SH-SY5Y (cell line): ENCODE data around the gene ADRA2B.

Source experiments
- GATA2 ChIP-seq: IDR thresholded peaks from 2 replicates; pipeline ENCODE4 v1.6.1; 2011; ENCODE audit warnings: mild to moderate bottlenecking, low read depth, low read length
- GATA3 ChIP-seq: IDR thresholded peaks from 2 replicates; pipeline ENCODE4 v1.6.1; 2011; ENCODE audit warnings: low read depth, mild to moderate bottlenecking, low read length, moderate library complexity

ADRA2B gene

GRCh38 chr2:96116424-96116878 is at the start of gene ADRA2B:
ADRA2B (minus strand) TSS chr2:96116571; CDS start chr2:96116149, 422 bp downstream.
- TF ChIP-seq GATA3 (no peak), GATA2 (no peak)

GRCh38 chr2:96164459-96165184 is 48.3 kb upstream of the ADRA2B start:
- TF ChIP-seq GATA3 (no peak), GATA2 (no peak)

DNA sequence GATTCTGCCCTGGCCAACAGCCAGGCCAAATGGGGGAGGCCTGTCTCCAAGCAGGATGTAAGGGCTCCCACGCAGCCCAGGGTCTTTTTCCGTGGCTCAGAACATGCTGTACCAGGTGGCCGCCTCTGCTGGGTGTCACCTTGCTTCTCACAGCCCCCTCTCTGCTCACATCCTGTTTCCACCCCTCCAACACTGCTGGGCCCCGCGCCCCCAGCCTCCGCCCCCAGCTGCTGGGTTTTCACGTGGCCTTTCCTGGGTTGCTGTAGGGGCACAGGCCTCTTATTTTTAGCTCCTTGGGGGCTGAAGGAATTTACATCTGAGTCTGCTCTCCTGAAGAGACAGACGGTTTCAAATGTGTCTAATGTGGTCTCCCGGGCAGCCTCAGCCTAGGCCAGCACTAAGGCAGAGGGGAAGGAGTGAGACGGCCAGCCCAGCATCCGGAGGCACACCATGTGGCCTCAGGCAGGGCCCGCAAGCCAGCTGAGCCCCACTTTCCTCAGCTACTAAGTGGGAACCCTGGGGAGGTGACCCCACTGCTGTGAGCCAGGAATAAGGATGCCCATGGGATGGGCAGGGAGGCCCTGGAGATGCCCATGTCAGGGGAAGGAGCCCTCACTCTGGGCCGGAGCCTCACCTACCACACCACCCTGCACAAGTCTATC is 47.5 kb upstream of the ADRA2B start:
- TF ChIP-seq GATA2 (no peak), GATA3 (no peak)

GRCh38 chr2:96163415-96163767 is 47.0 kb upstream of the ADRA2B start:
- no peak for TF ChIP-seq GATA2
- no peak for TF ChIP-seq GATA3

DNA sequence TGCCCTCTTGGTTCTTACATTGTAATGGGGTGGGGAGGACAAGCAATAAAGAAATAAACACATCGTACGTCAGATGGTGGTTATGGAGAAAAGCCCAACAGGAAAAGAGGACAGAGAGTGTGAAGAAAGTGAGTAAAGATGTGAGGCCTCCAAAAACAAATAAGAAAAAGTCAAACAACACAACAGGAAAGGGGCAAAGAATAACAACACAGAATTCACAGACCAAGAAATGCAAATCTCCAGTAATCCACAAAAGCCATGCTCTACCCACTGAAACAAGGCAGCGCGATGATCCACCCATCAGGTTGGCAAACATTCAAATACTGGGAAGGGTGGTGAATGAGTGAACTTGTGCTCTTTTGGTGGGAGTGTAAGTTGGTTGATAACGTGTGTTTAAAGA is 45.5 kb upstream of the ADRA2B start:
- no peak for TF ChIP-seq GATA2
- TF ChIP-seq GATA3: no peak

- TF ChIP-seq GATA3: no peak
- TF ChIP-seq GATA2: no peak
Observed at GRCh38 chr2:96159084-96159830, 42.9 kb upstream of the ADRA2B start.

DNA sequence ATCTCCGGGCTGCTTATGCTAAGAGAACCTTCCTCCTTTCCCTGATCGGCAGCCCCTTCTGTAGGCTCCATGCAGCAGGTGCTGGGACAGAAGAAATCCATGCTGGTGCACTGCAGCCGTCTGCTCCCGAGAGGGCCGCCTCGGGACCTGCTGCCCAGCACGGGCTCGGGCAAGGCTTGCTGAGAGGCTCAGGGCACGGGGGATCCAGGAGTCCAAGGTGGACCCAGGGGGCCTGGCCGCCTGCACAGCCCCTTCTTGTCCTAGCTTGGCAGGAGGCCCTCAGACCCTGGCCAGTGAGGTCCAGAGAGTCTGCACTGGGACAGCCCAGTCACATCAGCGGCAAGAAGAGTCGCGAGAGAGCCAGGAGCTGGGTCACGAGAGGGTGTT is 42.2 kb upstream of the ADRA2B start:
- TF ChIP-seq GATA2: no peak
- no peak for TF ChIP-seq GATA3

GRCh38 chr2:96157649-96158553 is 41.5 kb upstream of the ADRA2B start:
- TF ChIP-seq GATA3: no peak
- TF ChIP-seq GATA2: no peak

GRCh38 chr2:96156926-96157648 is 40.7 kb upstream of the ADRA2B start:
- TF ChIP-seq GATA3 (no peak), GATA2 (no peak)

DNA sequence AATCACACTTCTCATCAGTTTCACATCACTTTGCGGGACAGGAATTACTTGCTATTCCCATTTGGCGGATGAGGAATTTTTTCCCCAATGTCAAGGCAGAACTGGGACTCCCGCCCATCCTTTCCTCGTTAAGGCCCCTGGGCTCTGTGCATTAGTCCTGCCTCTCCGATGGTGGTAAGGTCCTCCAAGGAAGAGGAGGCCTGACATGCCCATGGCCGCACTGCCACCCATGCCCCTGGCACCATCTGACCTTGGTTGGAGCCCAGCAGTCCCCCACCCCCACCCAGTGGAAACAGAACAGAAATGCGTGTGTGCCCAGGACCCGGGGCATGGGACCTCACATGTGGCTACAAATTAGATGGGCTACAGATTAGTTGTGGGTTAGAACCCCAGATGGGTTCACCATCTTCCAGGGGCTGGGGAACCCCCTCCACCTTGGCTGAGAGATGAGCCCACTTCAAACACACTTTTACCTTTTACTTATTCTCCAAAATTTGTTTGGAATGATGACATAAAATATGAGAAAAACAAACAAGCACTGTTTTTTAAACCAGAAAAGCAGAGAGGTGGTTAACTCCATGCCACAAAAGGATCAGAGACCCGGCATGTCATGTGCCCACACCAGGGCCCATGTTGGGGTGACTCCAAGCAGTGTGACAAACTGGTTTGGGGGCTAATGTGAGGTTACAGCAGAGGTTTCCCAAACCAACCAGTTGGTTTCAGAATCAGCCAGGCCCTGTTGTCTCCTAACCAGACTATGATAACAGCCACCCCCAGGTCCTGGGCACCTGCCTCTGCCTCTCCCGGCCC is 39.8 kb upstream of the ADRA2B start:
- TF ChIP-seq GATA3: no peak
- no peak for TF ChIP-seq GATA2

- TF ChIP-seq GATA3 (no peak), GATA2 (no peak)
Observed at GRCh38 chr2:96154506-96155380, 38.4 kb upstream of the ADRA2B start.
